Stimulated activated CD4-positive, alpha-beta T cell treated with anti-CD3 and anti-CD28 coated beads, Interleukin-12 subunit alpha, Interleukin-12 subunit beta, amount 100 ng/mL, for 48 hours (primary cell): ENCODE results near the gene ENOX1.
A peak's percentile ranks its signal among the peaks of the same experiment; 100 is the strongest.
"Not testable (repeated sequence)": the region's sequence is repeated elsewhere in the genome, so short reads cannot be mapped to it uniquely, and the experiment has no call there.

Experiments
- DNase-seq, 3 donors: peaks; one replicate each; pipeline ENCODE4 v3.0.0-alpha.2; 2020; ENCODE audit warnings: low read depth in 2 of 3, low spot score in 1 of 3

Gene ENOX1

GRCh38 chr13:43786766-43787517 is at the start of gene ENOX1:
ENOX1 (minus strand) TSS chr13:43786972.
- DNase-seq: no peak

- DNase-seq: no peak
These were observed 48.9 kb upstream of the ENOX1 start for GRCh38 chr13:43835701-43836100.

- DNase-seq: no peak
These were observed 44.3 kb upstream of the ENOX1 start for GRCh38 chr13:43831088-43831487.

GRCh38 chr13:43830497-43830881 is 43.7 kb upstream of the ENOX1 start:
- no peak for DNase-seq

GRCh38 chr13:43824656-43825055 is 37.9 kb upstream of the ENOX1 start:
- not testable (repeated sequence) for DNase-seq

GRCh38 chr13:43822969-43823368 is 36.2 kb upstream of the ENOX1 start:
- no peak for DNase-seq

GRCh38 chr13:43816401-43816889 is 29.7 kb upstream of the ENOX1 start:
- no peak for DNase-seq

GRCh38 chr13:43815204-43815603 is 28.4 kb upstream of the ENOX1 start:
- no peak for DNase-seq

- no peak for DNase-seq
These were observed 21.9 kb upstream of the ENOX1 start for GRCh38 chr13:43808676-43809075.

GRCh38 chr13:43805681-43806128 is 18.9 kb upstream of the ENOX1 start:
- DNase-seq: no peak

- peak in 1 of 3 donors; percentile 21 for DNase-seq
These were observed 18.3 kb upstream of the ENOX1 start for GRCh38 chr13:43805071-43805468.

GRCh38 chr13:43804461-43805070 is 17.8 kb upstream of the ENOX1 start:
- DNase-seq: peak in 1 of 3 donors; percentile 51

GRCh38 chr13:43802511-43802910 is 15.7 kb upstream of the ENOX1 start:
- DNase-seq: no peak

GRCh38 chr13:43800828-43801227 is 14.1 kb upstream of the ENOX1 start:
- no peak for DNase-seq

- no peak for DNase-seq
These were observed 12.4 kb upstream of the ENOX1 start for GRCh38 chr13:43799191-43799590.

- no peak for DNase-seq
These were observed 11.1 kb upstream of the ENOX1 start for GRCh38 chr13:43797869-43798268.

GRCh38 chr13:43797159-43797558 is 10.4 kb upstream of the ENOX1 start:
- DNase-seq: no peak

GRCh38 chr13:43794416-43794815 is 7.6 kb upstream of the ENOX1 start:
- DNase-seq: no peak

- no peak for DNase-seq
These were observed 5.5 kb upstream of the ENOX1 start for GRCh38 chr13:43792076-43792881.

GRCh38 chr13:43787997-43788396 is 1.2 kb upstream of the ENOX1 start:
- no peak for DNase-seq

GRCh38 chr13:43787518-43787891 is 733 bp upstream of the ENOX1 start:
- DNase-seq: no peak

- no peak for DNase-seq
These were observed 353 bp downstream of the ENOX1 start for GRCh38 chr13:43786472-43786765.
